B cell (primary cell): ENCODE data around the gene LBX2. TPM values are rescaled to one million over a fixed set of nuclear protein-coding genes. Genes with fewer than 3 reads are reported as not detected.
A peak's percentile ranks its signal among the peaks of the same experiment; 100 is the strongest.

Experiments
- ATAC-seq: fragments of 200-7000 bp; cut with Tn5 transposase; one replicate; pipeline ENCODE4 v1.10.0; 2021; ENCODE audit warnings: low read depth, mild to moderate bottlenecking, moderate number of reproducible peaks, moderate library complexity
- CTCF ChIA-PET: fragments of 350-600 bp; sonication (Branson Sonifier 250); formaldehyde crosslinking; loops from one replicate; lab custom pipeline; 2021; ENCODE audit warnings: antibody characterized with exemption, inconsistent platforms; lab: Charles Lee
- POLR2A ChIA-PET: fragments of 350-600 bp; sonication (Branson Sonifier 250); formaldehyde crosslinking; loops from one replicate; lab custom pipeline; 2021; ENCODE audit warnings: antibody characterized with exemption; lab: Charles Lee
- DNase-seq: peaks from one replicate; pipeline ENCODE4 v3.0.0; 2013
- H2AFZ ChIP-seq: 2 replicates; pipeline ENCODE4 v1.6.1; 2012; ENCODE audit warnings: mild to moderate bottlenecking, low read depth, low read length; ENCODE audit not compliant: insufficient read depth, poor library complexity, severe bottlenecking
- H3K27ac ChIP-seq, 2 donors: 1 replicate in 1 of 2; 2 replicates in 1 of 2; pipeline ENCODE4 v1.5.1; 2012 to 2013; ENCODE audit warnings: low read length in 2 of 2, mild to moderate bottlenecking in 2 of 2, moderate library complexity in 1 of 2
- H3K27me3 ChIP-seq, 4 experiments: fragments of 200-600 bp in 1 of 4; sonication (generic) in 1 of 4; replicated peaks in 1 of 4; 1 replicate in 2 of 4; 2 replicates in 2 of 4; pipeline versions ENCODE4 v1.6.1 to v1.7.0; 2013 to 2016; ENCODE audit warnings: low read length in 3 of 4, mild to moderate bottlenecking in 2 of 4, mixed read lengths in 1 of 4, moderate library complexity in 1 of 4; ENCODE audit not compliant: insufficient read depth in 4 of 4, control insufficient read depth in 3 of 4; ENCODE audit errors: control extremely low read depth in 1 of 4
- H3K36me3 ChIP-seq, 2 experiments: replicated peaks in 1 of 2; 1 replicate in 1 of 2; 2 replicates in 1 of 2; pipeline versions ENCODE4 v1.6.1 to v1.7.1; 2013; ENCODE audit warnings: low read length in 1 of 2; ENCODE audit not compliant: insufficient read depth in 2 of 2, control insufficient read depth in 1 of 2; ENCODE audit errors: control extremely low read depth in 1 of 2, extremely low read depth in 1 of 2
- H3K4me1 ChIP-seq, 2 donors: fragments of 200-600 bp in 1 of 2; sonication (generic) in 1 of 2; 1 replicate in 1 of 2; 2 replicates in 1 of 2; pipeline versions ENCODE4 v1.5.1 to v1.6.1; 2013 to 2017; ENCODE audit warnings: low read length in 2 of 2; ENCODE audit not compliant: control insufficient read depth in 2 of 2, insufficient read depth in 2 of 2
- H3K4me2 ChIP-seq: replicated peaks from 2 replicates; pipeline ENCODE3; 2012; ENCODE audit warnings: mild to moderate bottlenecking, low read depth, low read length; ENCODE audit not compliant: poor library complexity, severe bottlenecking
- H3K4me3 ChIP-seq, 5 experiments: fragments of 200-600 bp in 1 of 5; sonication (generic) in 1 of 5; 1 replicate in 3 of 5; 2 replicates in 2 of 5; pipeline versions ENCODE4 v1.5.1 to v1.7.0; 2011 to 2016; ENCODE audit warnings: low read length in 4 of 5, mild to moderate bottlenecking in 4 of 5, low read depth in 2 of 5, control low read depth in 1 of 5, moderate library complexity in 1 of 5; ENCODE audit not compliant: insufficient read depth in 1 of 5; ENCODE audit errors: control extremely low read depth in 1 of 5, extremely low read depth in 1 of 5
- H3K79me2 ChIP-seq: fragments of 200-600 bp; sonication (generic); one replicate; pipeline ENCODE4 v1.6.0; 2016; ENCODE audit warnings: low read length; ENCODE audit not compliant: control insufficient read depth, insufficient read depth
- H3K9ac ChIP-seq: fragments of 200-600 bp; sonication (generic); 2 replicates; pipeline ENCODE4 v1.6.1; 2017; ENCODE audit warnings: mild to moderate bottlenecking, low read length, moderate library complexity
- H3K9me3 ChIP-seq, 3 donors: one replicate each; pipeline versions ENCODE4 v1.6.1 to v1.7.1; 2013; ENCODE audit warnings: low read length in 2 of 3; ENCODE audit not compliant: control insufficient read depth in 2 of 3, insufficient read depth in 1 of 3; ENCODE audit errors: control extremely low read depth in 1 of 3
- H4K20me1 ChIP-seq: 2 replicates; pipeline ENCODE4 v1.6.0; 2012; ENCODE audit warnings: mild to moderate bottlenecking, low read length; ENCODE audit not compliant: insufficient read depth, control insufficient read depth, poor library complexity, severe bottlenecking
- H3K27ac Mint-ChIP-seq: one replicate; pipeline ENCODE4 v1.8.0; 2021; ENCODE audit warnings: mixed read lengths
- H3K27me3 Mint-ChIP-seq: one replicate; pipeline ENCODE4 v1.8.0; 2021; ENCODE audit warnings: mixed read lengths
- H3K4me1 Mint-ChIP-seq: one replicate; pipeline ENCODE4 v1.8.0; 2021; ENCODE audit warnings: mixed read lengths
- H3K4me3 Mint-ChIP-seq: one replicate; pipeline ENCODE4 v1.8.0; 2021; ENCODE audit warnings: mixed read lengths
- H3K9me3 Mint-ChIP-seq: one replicate; pipeline ENCODE4 v1.8.0; 2022; ENCODE audit warnings: mixed read lengths; ENCODE audit not compliant: insufficient read depth
- CTCF ChIP-seq: fragments of 200-600 bp; IDR thresholded peaks from one replicate; pipeline ENCODE4 v1.8.0; 2022; ENCODE audit warnings: antibody characterized with exemption, mild to moderate bottlenecking
- EZH2 ChIP-seq: IDR thresholded peaks from 2 replicates; pipeline ENCODE4 v1.6.1; 2012; ENCODE audit warnings: borderline replicate concordance, low read depth, mild to moderate bottlenecking, moderate library complexity, low read length; ENCODE audit not compliant: insufficient read depth, poor library complexity, severe bottlenecking
- WGBS: methylation state at CpG from one replicate; pipeline ENCODE4 v1.1.5; 2013; ENCODE audit warnings: missing lambda C conversion rate; ENCODE audit not compliant: insufficient coverage; 5-methylcytosine and 5-hydroxymethylcytosine counted together
- intact Hi-C: fragments of 100-400 bp; cut with micrococcal nuclease; formaldehyde crosslinking; loops from one replicate; pipeline ENCODE4 v1.10.0; 2022
- polyA plus RNA-seq: library from polyadenylated mRNA; depleted of rRNA; stranded (reverse); fragments of >200 nt; gene quantifications from 2 replicates; pipeline ENCODE4 v1.2.3, GENCODE V29; 2012
- total RNA-seq, 2 donors: library from RNA; stranded (reverse); fragments of 120-200 nt in 1 of 2; gene quantifications; 1 replicate in 1 of 2; 2 replicates in 1 of 2; pipeline versions ENCODE4 v1.2.3 to v1.2.4, GENCODE V29; 2013 to 2022

LBX2 gene
- total and polyA plus RNA-seq, 2 donors (not counting 1 experiment from before 2014, with no cell fraction given) = 1.1 to 2.0 TPM

- POLR2A ChIA-PET = interaction anchor here (0.5 to 6.0 kb wide), 11 partner anchors 8 to 281 kb away, joined by 3 to 63 read pairs (median 4); partner anchors contain the start of genes AUP1, C2orf81, CCDC142 and HTRA2
- H3K4me1 Mint-ChIP-seq = peaks cover 58% of the 10 kb centered on the region
- Histone ChIP-seq H3K27me3 (no peaks in the 10 kb centered on the region), H3K27ac (peak overlapping the region; percentile 52 to 97), H3K79me2 (peaks cover 34% of the 10 kb centered on the region), H2AFZ (peak overlapping the region; percentile 71), H3K9ac (peak overlapping the region; percentile 97), H3K36me3 (peaks cover 0 to 24% of the 10 kb centered on the region in 2 experiments), H3K4me1 (peaks cover 33 to 42% of the 10 kb centered on the region in 2 donors), H3K4me2 (peak overlapping the region; percentile 96), H4K20me1 (peaks cover 10% of the 10 kb centered on the region), H3K4me3 (peak overlapping the region; percentile 73 to 100 (median 85)), H3K9me3 (no peaks in the 10 kb centered on the region)
- CTCF ChIA-PET = interaction anchor here (0.5 to 5.7 kb wide), 7 partner anchors 8 to 378 kb away, joined by 3 to 54 read pairs (median 3); partner anchors contain the start of genes CCDC142, MRPL53 and TTC31
- H3K9me3 Mint-ChIP-seq = no peaks in the 10 kb centered on the region
- DNase-seq (no peak), ATAC-seq (no peak)
- H3K4me3 Mint-ChIP-seq = peak overlapping the region; percentile 94
- H3K27ac Mint-ChIP-seq = peak overlapping the region; percentile 99
- H3K27me3 Mint-ChIP-seq = no peaks in the 10 kb centered on the region
- WGBS = 18% methylated on average over 4 of the region's 10 CpGs
- intact Hi-C loops = loop anchor here (1.0 to 5.0 kb wide), 7 partner anchors 13 to 282 kb away; partner anchors contain the start of genes AUP1, C2orf81, DOK1 and HTRA2
- no peak for TF ChIP-seq CTCF
- TF ChIP-seq EZH2 = no peak
Measured at GRCh38 chr2:74458938-74459363, 40.5 kb downstream of the LBX2 start.
